GM10266 (cell line): Measurements from ENCODE around the gene EEFSEC.

Experiments used
- DNase-seq: peaks from one replicate; pipeline ENCODE4 v3.0.0; 2012; ENCODE audit errors: extremely low spot score
- TF ChIP-seq, protein P1 (sequence below): IDR thresholded peaks from 2 replicates; pipeline ENCODE4 v1.5.1; 2012; ENCODE audit warnings: mild to moderate bottlenecking, low read depth; ENCODE audit not compliant: control insufficient read depth, insufficient read depth; ENCODE audit errors: missing control alignments

Gene EEFSEC

DNA sequence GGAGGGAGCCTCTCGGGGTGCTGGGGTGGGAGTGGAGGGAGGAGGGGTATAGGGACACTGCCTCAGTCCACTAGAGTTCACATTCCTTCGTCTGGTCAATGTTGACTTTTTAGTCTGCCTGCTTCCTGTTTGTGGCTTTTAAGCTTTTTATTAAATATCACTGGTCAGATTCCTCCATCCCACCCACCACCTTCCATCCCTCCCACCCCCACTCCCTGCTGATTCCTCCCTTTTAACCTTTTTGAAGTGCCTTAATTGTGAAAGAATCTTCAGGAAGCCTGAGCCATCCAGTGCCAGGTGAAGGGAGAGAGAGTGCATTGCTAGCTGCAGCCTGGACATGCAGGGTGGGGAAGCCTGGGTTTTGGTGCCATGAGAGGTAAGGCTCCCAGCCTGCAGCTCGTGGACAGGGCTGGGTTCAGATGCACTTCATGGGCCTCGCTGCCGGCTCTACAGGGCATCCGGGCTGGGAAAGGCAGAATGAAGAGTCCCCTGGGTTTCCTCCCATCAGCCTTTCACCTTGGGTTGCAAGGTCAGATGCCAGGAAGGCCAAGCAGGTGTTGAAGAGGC is 207.5 kb downstream of the EEFSEC start:
- no peak for DNase-seq
- TF ChIP-seq, protein P1, sequence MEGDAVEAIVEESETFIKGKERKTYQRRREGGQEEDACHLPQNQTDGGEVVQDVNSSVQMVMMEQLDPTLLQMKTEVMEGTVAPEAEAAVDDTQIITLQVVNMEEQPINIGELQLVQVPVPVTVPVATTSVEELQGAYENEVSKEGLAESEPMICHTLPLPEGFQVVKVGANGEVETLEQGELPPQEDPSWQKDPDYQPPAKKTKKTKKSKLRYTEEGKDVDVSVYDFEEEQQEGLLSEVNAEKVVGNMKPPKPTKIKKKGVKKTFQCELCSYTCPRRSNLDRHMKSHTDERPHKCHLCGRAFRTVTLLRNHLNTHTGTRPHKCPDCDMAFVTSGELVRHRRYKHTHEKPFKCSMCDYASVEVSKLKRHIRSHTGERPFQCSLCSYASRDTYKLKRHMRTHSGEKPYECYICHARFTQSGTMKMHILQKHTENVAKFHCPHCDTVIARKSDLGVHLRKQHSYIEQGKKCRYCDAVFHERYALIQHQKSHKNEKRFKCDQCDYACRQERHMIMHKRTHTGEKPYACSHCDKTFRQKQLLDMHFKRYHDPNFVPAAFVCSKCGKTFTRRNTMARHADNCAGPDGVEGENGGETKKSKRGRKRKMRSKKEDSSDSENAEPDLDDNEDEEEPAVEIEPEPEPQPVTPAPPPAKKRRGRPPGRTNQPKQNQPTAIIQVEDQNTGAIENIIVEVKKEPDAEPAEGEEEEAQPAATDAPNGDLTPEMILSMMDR, result no peak

DNA sequence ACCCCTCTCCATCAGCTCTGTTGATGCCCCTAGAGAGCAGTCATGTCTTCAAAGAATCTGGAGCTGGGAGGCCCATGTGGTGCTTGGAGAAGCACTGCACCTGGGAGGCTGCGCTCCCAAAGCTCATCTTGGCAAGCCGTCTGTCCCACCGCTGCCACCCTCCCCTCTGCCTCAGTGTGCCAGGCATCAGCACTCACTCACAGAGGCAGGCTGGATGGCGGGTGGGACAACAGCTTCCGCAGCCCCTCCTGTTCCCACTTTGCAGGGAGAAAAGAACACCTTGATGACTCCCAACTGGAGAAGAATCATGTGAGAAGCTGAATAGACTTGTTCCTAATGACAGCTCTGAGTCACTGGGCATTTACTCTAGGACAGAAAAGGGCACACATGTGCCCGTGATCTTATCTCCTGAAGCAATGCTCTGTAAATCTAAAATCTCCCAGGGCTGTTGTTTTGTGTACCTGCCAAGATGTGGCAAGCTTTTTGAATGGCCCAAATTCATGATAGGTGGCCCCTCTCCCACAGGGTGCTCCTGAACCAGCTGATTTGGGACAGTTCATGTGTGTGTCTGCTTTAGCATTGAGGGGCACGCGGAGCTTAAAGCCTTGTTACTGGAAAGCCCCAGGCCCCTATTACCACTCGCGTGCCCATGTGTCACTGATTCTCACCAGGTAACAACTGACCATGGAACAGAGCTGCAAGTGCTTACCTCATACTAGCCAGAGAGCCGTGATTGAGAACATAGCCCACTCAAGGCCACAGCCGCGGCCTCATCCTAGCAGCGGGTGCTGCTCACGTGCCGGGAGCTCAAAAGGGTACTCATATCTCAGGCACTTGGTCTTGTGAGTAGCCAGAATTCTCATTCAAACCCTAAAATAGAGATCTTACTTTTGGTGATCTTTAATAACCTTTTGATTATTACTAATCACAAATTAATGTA is 209.0 kb downstream of the EEFSEC start:
- TF ChIP-seq, protein P1, result no peak
- DNase-seq, result no peak

- no peak for DNase-seq
- TF ChIP-seq, protein P1, result no peak
Observed at GRCh38 chr3:128364291-128364690, 211.0 kb downstream of the EEFSEC start.

DNA sequence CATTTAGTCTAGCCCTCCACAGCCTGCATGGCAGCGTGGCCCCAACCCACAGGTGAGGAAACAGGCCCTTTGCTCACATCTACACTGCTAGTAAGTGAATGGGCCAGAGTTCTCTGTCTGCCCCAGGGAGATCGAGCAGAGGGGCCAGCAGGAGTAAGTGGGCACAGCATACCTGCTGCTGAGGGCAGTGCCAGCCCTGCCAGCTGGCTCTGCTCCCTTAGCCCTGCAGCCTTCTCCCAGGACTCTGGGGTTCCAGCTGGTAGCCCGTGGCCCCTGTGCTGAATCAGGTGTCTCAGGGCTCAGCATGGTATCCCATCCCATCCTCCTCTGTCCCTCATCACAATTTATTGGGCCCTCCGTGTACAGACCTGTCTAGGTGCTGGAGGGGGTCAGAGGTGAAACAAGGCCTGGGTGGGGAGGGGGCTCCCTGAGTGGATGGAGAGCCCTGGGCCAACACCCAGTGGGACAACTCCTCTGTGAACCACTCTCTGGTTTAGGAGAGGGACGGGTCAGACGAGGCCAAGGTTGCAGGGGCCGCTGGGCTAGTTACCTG is 211.6 kb downstream of the EEFSEC start:
- DNase-seq, result no peak
- TF ChIP-seq, protein P1, result no peak

DNA sequence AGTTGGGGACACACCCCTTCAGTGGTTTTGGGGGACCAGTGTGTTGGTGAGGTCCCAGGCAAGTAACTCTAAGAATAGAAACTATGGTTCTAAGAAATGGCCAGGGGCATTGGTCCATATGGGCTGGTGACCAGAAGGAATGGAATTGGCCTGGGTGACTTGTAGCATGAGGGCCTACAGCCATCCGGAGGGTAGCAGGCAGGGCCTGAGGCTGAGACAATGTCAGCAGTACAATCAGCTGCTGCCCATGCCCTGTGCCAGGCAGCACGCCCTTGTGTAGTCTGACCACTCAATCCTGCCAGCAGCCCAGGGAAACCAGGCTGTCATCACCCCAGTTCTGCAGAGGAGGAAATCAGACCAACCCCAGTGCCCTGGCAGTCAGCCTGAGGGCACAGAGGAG is 212.9 kb downstream of the EEFSEC start:
- DNase-seq, result no peak
- TF ChIP-seq, protein P1, result no peak

GRCh38 chr3:128366652-128367051 is 213.4 kb downstream of the EEFSEC start:
- TF ChIP-seq, protein P1, result no peak

DNA sequence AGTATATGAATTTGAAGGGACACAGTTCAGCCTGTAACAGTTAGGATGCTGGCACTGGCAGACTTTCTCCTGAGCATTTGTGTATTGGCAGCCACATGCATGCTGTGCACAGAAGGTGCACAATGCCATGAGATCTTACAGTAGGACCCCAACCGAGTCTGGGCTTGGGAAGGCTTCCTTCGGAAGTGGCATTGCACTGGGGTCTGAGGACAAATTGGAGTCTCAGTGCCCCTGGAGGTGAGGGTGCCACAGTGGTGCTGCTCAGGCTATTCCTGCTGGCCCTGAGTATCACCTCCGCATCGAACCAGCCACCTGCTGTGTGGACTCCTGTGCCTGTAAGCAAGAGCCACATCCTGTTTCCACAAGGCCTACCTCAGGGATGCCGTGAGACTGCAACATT is 213.9 kb downstream of the EEFSEC start:
- no peak for DNase-seq
- TF ChIP-seq, protein P1, result no peak

More at GRCh38 chr3:128366652-128367051, 213.4 kb downstream of the EEFSEC start:
- DNase-seq, result no peak
